ENCODE data around the gene TOLLIP.

TOLLIP gene

DNA sequence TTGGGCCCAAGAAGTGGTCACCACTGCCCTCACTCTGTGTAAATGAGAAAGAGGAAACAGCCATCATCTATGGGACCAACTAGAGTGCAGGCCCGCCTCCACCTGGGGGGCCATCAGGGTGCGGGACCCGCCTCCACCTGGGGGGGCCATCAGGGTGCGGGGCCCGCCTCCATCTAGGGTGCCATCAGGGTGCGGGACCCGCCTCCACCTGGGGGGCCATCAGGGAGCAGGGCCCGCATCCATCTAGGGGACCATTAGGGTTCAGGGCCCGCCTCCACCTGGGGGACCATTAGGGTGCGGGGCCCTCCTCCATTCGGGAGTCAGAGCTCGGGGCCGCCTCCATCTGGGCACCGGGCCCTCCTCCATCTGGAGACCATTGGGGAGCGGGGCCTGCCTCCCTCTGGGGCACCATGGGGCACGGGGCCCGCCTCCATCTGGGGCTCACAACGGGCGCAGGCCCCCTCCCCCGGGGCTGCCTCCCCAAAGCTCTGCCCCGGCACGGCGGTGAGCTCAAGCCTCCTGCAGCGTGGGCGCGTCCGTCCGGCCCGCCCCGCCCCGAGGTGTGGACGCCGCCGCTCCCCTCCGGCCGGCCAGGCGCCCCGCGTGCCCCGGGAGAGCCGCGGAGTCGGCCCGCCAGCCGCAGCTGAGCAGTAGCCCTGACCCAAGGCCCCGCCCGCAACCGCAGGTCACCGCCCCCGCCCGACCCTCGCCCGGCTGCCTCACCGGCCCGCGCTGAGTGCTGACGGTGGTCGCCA lies 512 bp downstream of the TOLLIP start:
- H3K4me3 ChIP-seq (replicated peaks; ENCODE audit: low read depth, low read length): peak overlapping the region; percentile 72
- DNase-seq (ENCODE audit: low read depth): no peak
- TF ChIP-seq, protein P1, sequence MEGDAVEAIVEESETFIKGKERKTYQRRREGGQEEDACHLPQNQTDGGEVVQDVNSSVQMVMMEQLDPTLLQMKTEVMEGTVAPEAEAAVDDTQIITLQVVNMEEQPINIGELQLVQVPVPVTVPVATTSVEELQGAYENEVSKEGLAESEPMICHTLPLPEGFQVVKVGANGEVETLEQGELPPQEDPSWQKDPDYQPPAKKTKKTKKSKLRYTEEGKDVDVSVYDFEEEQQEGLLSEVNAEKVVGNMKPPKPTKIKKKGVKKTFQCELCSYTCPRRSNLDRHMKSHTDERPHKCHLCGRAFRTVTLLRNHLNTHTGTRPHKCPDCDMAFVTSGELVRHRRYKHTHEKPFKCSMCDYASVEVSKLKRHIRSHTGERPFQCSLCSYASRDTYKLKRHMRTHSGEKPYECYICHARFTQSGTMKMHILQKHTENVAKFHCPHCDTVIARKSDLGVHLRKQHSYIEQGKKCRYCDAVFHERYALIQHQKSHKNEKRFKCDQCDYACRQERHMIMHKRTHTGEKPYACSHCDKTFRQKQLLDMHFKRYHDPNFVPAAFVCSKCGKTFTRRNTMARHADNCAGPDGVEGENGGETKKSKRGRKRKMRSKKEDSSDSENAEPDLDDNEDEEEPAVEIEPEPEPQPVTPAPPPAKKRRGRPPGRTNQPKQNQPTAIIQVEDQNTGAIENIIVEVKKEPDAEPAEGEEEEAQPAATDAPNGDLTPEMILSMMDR (IDR thresholded peaks at IDR 0.05; ENCODE audit: low read length, missing control alignments): no peak

DNA sequence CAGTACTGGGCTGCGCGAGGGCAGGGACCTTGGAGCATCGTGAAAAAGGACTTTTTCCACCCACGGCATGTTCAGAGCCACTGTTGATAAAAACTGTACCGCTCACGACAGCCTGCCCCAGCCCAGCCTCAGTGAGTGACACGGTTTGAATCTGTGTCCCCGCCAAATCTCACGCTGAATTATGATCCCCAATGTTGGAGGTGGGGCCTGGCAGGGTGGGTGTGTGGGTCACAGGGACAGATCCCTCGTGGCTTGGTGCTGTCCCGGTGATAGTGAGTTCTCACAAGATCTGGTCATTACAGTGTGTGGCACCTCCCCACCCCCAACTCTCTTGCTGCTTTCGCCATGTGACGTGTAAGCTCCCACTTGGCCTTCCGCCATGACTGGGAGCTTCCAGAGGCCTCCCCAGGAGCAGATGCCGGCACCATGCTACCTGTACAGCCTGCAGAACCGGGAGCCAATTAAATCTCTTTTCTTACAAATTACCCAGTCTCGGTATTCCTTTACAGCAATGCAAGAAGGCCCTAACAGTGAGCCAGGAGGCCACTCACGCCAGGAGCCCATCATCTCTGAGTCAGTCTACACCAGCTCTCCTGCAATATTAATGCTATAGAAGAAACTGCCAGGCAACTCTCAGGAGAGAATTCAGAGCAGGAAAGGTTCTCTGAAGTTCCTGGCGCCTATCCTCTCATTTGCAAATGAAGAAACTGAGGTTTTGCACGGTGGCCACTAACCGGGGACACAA lies 1.3 kb downstream of the TOLLIP start:
- peak overlapping the region; percentile 72 for H3K4me3 ChIP-seq (replicated peaks; ENCODE audit: low read depth, low read length)
- TF ChIP-seq, protein P1 (IDR thresholded peaks at IDR 0.05; ENCODE audit: low read length, missing control alignments): no peak
- no peak for DNase-seq (ENCODE audit: low read depth)

DNA sequence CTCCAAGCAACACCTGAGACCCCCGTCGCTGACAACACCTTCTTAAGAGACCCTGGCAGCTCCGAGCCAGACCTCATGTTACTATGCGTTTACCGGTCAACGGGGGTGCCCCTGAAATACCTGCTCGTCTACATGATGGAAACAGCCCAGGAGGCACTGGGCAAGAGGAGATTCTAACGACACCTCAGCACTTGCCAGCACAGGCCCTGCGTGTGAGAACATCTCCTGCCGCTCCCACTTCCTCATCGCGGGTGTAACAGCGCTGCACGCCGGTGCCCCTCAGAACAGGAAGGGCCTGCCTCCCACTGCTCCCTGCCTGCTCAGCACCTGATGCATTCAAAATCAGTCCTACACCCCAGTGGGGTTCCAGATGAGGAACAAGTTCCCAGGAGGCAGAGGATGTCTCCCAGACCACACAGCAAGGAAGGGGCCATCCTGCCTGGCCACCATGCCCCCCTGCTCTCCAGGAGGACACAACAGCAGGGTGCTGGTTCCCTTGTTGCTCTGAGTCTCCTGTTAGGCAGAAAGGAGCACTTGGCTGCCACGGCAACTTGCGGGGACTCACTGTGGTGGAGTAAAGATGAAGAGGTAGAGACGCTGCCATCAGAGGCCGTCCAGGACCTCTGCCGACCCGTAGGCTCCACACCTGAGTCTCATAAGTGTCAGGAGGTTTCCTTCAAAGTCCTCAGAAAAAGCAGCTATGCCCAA lies 2.1 kb downstream of the TOLLIP start:
- DNase-seq (ENCODE audit: low read depth): no peak
- H3K4me3 ChIP-seq (replicated peaks; ENCODE audit: low read depth, low read length): no peak overlapping the region
- TF ChIP-seq, protein P1 (IDR thresholded peaks at IDR 0.05; ENCODE audit: low read length, missing control alignments): no peak

DNA sequence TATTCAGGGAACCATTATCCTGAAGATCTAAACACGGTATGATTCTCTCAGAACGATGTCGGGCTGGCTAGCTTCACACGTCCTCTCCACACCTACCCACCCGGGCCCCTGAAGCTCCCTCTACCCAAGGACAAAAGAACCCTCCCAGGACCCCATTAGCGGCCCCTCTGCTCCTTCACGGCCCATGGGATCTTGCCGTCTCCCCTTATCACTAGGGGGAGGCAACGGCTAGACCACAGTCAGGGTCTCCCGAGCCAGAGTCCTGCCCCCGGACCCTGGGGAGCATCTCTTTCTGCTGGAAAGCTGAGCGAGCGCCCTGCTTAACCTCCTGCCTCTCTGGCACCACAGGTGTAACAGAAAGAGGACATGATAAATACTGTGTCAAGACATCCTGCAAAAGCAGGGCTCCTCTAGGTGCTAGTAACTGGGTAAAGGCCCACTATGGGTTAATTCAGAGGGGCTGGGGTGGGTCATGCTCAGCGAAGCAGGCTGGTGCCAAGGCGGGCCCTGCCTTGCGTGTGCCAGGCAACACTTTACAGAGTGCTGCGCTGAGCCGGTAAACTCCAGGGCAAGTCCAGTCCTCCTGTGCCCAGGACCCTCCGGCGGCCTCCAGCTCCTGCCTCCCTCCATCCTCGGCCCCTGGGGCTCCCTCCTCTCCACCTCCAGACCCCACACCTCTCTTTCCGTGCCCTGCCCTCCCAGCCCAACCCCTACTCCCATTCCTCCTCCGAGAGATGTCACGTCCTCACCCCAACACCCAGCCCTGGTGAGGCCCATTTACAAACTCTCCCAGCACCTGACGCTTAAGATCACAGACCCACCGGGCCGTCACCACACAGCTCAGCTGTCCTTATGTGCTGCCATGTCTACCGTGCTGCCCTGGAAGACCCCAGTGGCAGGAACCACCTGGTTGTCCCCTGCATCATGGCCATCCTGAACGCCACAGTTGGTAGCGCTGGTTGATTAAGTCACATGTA lies 3.0 kb downstream of the TOLLIP start:
- H3K4me3 ChIP-seq (replicated peaks; ENCODE audit: low read depth, low read length): no peak overlapping the region
- DNase-seq (ENCODE audit: low read depth): no peak
- TF ChIP-seq, protein P1 (IDR thresholded peaks at IDR 0.05; ENCODE audit: low read length, missing control alignments): no peak

DNA sequence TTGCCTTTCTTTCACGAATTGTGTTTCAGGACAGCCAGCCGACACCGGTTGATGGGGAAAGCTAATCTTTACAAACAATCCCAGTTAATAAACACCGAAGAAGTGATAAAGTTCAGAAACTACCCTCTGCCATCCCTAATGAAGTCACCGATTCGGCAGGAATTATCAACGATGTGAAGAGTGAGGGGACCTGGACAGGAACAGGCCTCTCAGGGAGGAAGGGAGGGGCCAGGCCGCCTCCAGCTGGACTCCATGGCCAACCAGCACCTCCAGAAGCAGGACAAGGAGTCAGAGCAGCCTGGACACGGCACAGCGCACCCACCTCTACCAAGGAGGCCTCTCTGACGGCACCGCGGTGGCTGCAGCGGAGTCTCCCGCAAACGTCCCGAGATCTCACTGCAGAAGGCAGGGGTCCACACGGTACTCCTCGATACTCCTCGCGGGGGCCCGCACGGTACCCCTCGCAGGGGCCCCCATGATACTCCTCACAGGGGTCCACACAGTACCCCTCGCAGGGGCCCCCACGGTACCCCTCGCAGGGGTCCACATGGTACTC lies 3.9 kb downstream of the TOLLIP start:
- DNase-seq (ENCODE audit: low read depth): no peak
- TF ChIP-seq, protein P1 (IDR thresholded peaks at IDR 0.05; ENCODE audit: low read length, missing control alignments): no peak
- H3K4me3 ChIP-seq (replicated peaks; ENCODE audit: low read depth, low read length): no peak overlapping the region

DNA sequence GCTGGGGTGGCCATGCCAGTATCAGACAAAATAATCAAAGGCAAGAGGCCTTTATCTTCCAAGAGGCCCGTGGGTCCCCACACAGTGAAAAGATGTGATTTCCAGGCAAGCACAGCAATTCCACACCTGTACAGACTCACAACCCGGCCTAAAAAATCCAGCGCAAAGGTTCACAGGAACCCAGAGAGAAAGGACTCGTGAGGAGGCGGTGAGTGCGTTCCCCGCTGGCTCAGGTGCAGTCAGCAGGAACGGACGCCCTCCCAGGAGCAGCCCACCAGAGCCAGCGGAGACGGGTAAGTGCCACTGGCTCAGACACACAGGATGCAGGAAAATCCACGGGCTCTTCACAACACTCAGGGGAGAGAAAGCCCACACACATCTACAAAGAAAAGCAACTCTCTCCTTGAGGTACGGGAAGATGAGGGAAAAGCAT lies 4.4 kb downstream of the TOLLIP start:
- DNase-seq (ENCODE audit: low read depth): no peak
- no peak overlapping the region for H3K4me3 ChIP-seq (replicated peaks; ENCODE audit: low read depth, low read length)
- TF ChIP-seq, protein P1 (IDR thresholded peaks at IDR 0.05; ENCODE audit: low read length, missing control alignments): no peak
